Uterus (tissue), 2 donors: ENCODE results near the gene ZBTB42.

ENCODE experiments used
- CTCF ChIP-seq, 4 experiments: fragments of 200-600 bp in 2 of 4; fragments of 450-650 bp in 2 of 4; sonication (generic) in 2 of 4; IDR thresholded peaks; one replicate each; pipeline ENCODE4 v1.5.1; 2016 to 2019; ENCODE audit warnings: antibody characterized with exemption in 4 of 4, mild to moderate bottlenecking in 2 of 4, moderate library complexity in 1 of 4
- POLR2A ChIP-seq, 2 donors: fragments of 450-650 bp; IDR thresholded peaks; one replicate each; pipeline ENCODE4 v1.6.1; 2016; ENCODE audit warnings: antibody characterized with exemption in 2 of 2, mild to moderate bottlenecking in 1 of 2, moderate library complexity in 1 of 2

DNA sequence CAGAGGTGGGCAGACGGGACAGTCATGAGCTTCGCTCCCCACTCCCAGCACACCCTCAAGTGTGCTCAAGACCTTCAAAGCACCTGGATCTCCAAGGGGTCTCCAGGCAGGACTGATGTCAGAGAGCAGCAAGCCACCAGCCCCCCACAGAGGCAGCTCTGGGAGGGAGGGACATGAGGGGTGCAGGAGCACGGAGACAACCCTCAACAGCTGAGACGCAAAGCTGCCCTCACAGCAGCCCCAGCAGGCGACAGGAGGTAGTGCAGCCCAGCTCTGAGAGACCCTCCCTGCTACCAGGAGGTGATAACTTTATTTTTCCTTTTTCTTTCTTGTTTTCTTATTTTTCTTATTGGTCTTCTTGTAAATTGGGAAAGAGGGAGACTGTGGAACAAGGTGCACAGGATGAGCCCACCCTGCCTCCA lies 30.0 kb upstream of the ZBTB42 start:
- TF ChIP-seq POLR2A (IDR thresholded peaks at IDR 0.05), result no peak
- no peak for TF ChIP-seq CTCF (IDR thresholded peaks at IDR 0.05)
